Neural cell (in vitro differentiated cells): ENCODE data around the gene GGN. TPM values are rescaled to one million over a fixed set of nuclear protein-coding genes. Genes with fewer than 3 reads are reported as not detected.

Source experiments
- H2AFZ ChIP-seq: fragments of 200-600, 300-800 bp; sonication (generic), shearing (Covaris generic); 2 replicates; pipeline ENCODE4 v1.6.0; 2014; ENCODE audit warnings: low read depth, mild to moderate bottlenecking, antibody characterized with exemption, low read length, moderate library complexity
- H3F3A ChIP-seq: fragments of 200-600 bp; shearing (Covaris generic); 2 replicates; pipeline ENCODE4 v1.6.1; 2016; ENCODE audit warnings: mild to moderate bottlenecking, moderate library complexity, mixed read lengths, antibody characterized with exemption, low read length; ENCODE audit not compliant: insufficient read depth, poor library complexity, severe bottlenecking
- H3K27ac ChIP-seq: fragments of 200-600, 300-800 bp; sonication (generic), shearing (Covaris generic); 2 replicates; pipeline ENCODE4 v1.5.1; 2014; ENCODE audit warnings: mild to moderate bottlenecking, low read length, moderate library complexity
- H3K27me3 ChIP-seq: fragments of 300-800, 200-600 bp; sonication (generic), shearing (Covaris generic); 2 replicates; pipeline ENCODE4 v1.6.0; 2014; ENCODE audit warnings: mild to moderate bottlenecking, low read depth, low read length, moderate library complexity; ENCODE audit not compliant: insufficient read depth
- H3K36me3 ChIP-seq: fragments of 300-800, 200-600 bp; sonication (generic), shearing (Covaris generic); 2 replicates; pipeline ENCODE4 v1.5.1; 2014; ENCODE audit warnings: mild to moderate bottlenecking, antibody characterized with exemption, low read length, moderate library complexity; ENCODE audit not compliant: insufficient read depth
- H3K4me2 ChIP-seq: fragments of 300-800, 200-600 bp; sonication (generic), shearing (Covaris generic); 2 replicates; pipeline ENCODE4 v1.6.0; 2014; ENCODE audit warnings: mild to moderate bottlenecking, low read length
- H3K4me3 ChIP-seq: fragments of 300-800, 200-600 bp; sonication (generic), shearing (Covaris generic); 2 replicates; pipeline ENCODE4 v1.5.1; 2014; ENCODE audit warnings: mild to moderate bottlenecking, low read length, moderate library complexity
- H3K79me2 ChIP-seq: fragments of 200-600 bp; shearing (Covaris generic); replicated peaks from 2 replicates; pipeline ENCODE4 v1.6.0; 2014; ENCODE audit warnings: mild to moderate bottlenecking, low read length, moderate library complexity; ENCODE audit not compliant: insufficient read depth
- H3K9ac ChIP-seq: fragments of 300-800, 200-600 bp; sonication (generic), shearing (Covaris generic); 2 replicates; pipeline ENCODE4 v1.6.1; 2016; ENCODE audit warnings: mild to moderate bottlenecking, low read length, mixed read lengths
- H3K9me2 ChIP-seq: fragments of 200-600 bp; shearing (Covaris generic); 2 replicates; pipeline ENCODE4 v1.6.1; 2016; ENCODE audit warnings: mild to moderate bottlenecking, low read length, mixed read lengths; ENCODE audit not compliant: insufficient read depth
- H3K9me3 ChIP-seq: fragments of 200-600, 300-800 bp; sonication (generic), shearing (Covaris generic); 2 replicates; pipeline ENCODE4 v1.6.1; 2016; ENCODE audit warnings: mild to moderate bottlenecking, mixed run types, low read length, moderate library complexity, mixed read lengths
- H4K20me1 ChIP-seq: fragments of 200-600 bp; shearing (Covaris generic); 2 replicates; pipeline ENCODE4 v1.6.1; 2016; ENCODE audit warnings: mild to moderate bottlenecking, mixed run types; ENCODE audit not compliant: insufficient read depth
- CTCF ChIP-seq: fragments of 450-650 bp; IDR thresholded peaks from 2 replicates; pipeline ENCODE4 v1.5.1; 2014; ENCODE audit warnings: antibody characterized with exemption, mild to moderate bottlenecking, moderate library complexity; ENCODE audit not compliant: poor library complexity, severe bottlenecking
- EP300 ChIP-seq: fragments of 450-650 bp; conservative IDR thresholded peaks from 2 replicates; pipeline ENCODE4 v1.6.1; 2014; ENCODE audit warnings: antibody characterized with exemption, mild to moderate bottlenecking, moderate library complexity; ENCODE audit not compliant: poor library complexity, severe bottlenecking
- EZH2 ChIP-seq: fragments of 200-600, 300-800 bp; shearing (Covaris generic), sonication (generic); IDR thresholded peaks from 2 replicates; pipeline ENCODE4 v1.6.1; 2014; ENCODE audit warnings: antibody characterized with exemption, low read length, borderline replicate concordance, mild to moderate bottlenecking; ENCODE audit not compliant: insufficient read depth, poor library complexity, severe bottlenecking
- MXI1 ChIP-seq: fragments of 450-650 bp; conservative IDR thresholded peaks from 2 replicates; pipeline ENCODE4 v1.6.1; 2014; ENCODE audit warnings: antibody characterized with exemption, mild to moderate bottlenecking; ENCODE audit not compliant: poor library complexity, severe bottlenecking
- POLR2AphosphoS5 ChIP-seq: IDR thresholded peaks from 2 replicates; pipeline ENCODE4 v1.6.1; 2012
- RAD21 ChIP-seq: fragments of 450-650 bp; conservative IDR thresholded peaks from 2 replicates; pipeline ENCODE4 v1.6.1; 2014; ENCODE audit warnings: antibody characterized with exemption, mild to moderate bottlenecking, moderate library complexity
- REST ChIP-seq: IDR thresholded peaks from 2 replicates; pipeline ENCODE4 v1.6.1; 2012; ENCODE audit warnings: borderline replicate concordance
- SMC3 ChIP-seq: fragments of 450-650 bp; conservative IDR thresholded peaks from 2 replicates; pipeline ENCODE4 v1.6.1; 2014; ENCODE audit warnings: antibody characterized with exemption, mild to moderate bottlenecking, moderate library complexity; ENCODE audit not compliant: poor library complexity
- TAF1 ChIP-seq: IDR thresholded peaks from 2 replicates; pipeline ENCODE4 v1.6.1; 2012; ENCODE audit warnings: low read depth
- polyA plus RNA-seq: library from polyadenylated mRNA; depleted of rRNA; stranded (reverse); fragments of >200 nt; gene quantifications from 2 replicates; pipeline ENCODE4 v1.2.3, GENCODE V29; 2014

Gene GGN
- polyA plus RNA-seq, 1 donor from 2014 or later: 0.21 TPM

DNA sequence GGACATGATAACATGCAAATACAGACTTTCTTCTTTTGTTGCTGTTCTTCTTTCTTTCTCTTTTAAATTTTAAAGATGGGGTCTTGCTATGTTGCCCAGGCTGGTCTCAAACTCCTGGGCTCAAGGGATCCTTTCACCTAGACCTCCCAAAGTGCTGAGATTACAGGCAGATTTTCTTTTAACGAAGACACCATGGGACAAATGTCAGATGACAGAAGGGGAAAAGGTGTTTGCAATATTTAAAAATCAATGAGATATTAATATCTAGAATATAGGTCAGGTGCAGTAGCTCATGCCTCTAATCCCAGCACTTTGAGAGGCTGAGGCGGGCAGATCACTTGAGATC lies 42.0 kb upstream of the GGN start:
- no peaks in the 10 kb centered on the region for H3K9me3 ChIP-seq
- H3K27me3 ChIP-seq: peaks cover 9% of the 10 kb centered on the region

GRCh38 chr19:38429055-38429810 lies 41.4 kb upstream of the GGN start:
- Histone ChIP-seq H3K9me2 (no peaks in the 10 kb centered on the region), H2AFZ (no peak overlapping the region), H3K36me3 (no peaks in the 10 kb centered on the region)
- TF ChIP-seq EZH2: no peak
- TF ChIP-seq EP300: no peak
- no peak for TF ChIP-seq REST
- no peak for TF ChIP-seq CTCF

More for the DNA sequence above, 42.0 kb upstream of the GGN start:
- Histone ChIP-seq H2AFZ (no peak overlapping the region), H3K27ac (no peak overlapping the region), H4K20me1 (no peaks in the 10 kb centered on the region), H3F3A (no peaks in the 10 kb centered on the region), H3K9ac (no peak overlapping the region), H3K9me2 (no peaks in the 10 kb centered on the region), H3K4me2 (no peak overlapping the region), H3K36me3 (no peaks in the 10 kb centered on the region), H3K79me2 (no peaks in the 10 kb centered on the region), H3K4me3 (no peak overlapping the region)
- TF ChIP-seq RAD21: no peak
- no peak for TF ChIP-seq EZH2
- TF ChIP-seq CTCF: no peak
- TF ChIP-seq EP300: no peak
- no peak for TF ChIP-seq POLR2AphosphoS5
- no peak for TF ChIP-seq MXI1
- no peak for TF ChIP-seq TAF1
- no peak for TF ChIP-seq REST
- TF ChIP-seq SMC3: no peak

More at GRCh38 chr19:38429055-38429810, 41.4 kb upstream of the GGN start:
- H3K27ac ChIP-seq: no peak overlapping the region
- no peaks in the 10 kb centered on the region for H3K79me2 ChIP-seq
- H3K9ac ChIP-seq: no peak overlapping the region
- no peaks in the 10 kb centered on the region for H3K9me3 ChIP-seq
- H3K4me2 ChIP-seq: no peak overlapping the region
- H4K20me1 ChIP-seq: no peaks in the 10 kb centered on the region
- peaks cover 6% of the 10 kb centered on the region for H3K27me3 ChIP-seq
- H3F3A ChIP-seq: no peaks in the 10 kb centered on the region
- no peak overlapping the region for H3K4me3 ChIP-seq
